Measurements from ENCODE around the gene CPXM1. TPM values are rescaled to one million over a fixed set of nuclear protein-coding genes. Genes with fewer than 3 reads are reported as not detected.

Gene CPXM1
- total and polyA plus RNA-seq, 2 experiments from 2014 or later: 98.5 to 129 TPM

- H3K9me3 ChIP-seq (ENCODE audit: low read depth): no peaks in the 10 kb centered on the region
- no peaks in the 10 kb centered on the region for H3K27me3 ChIP-seq
- peak overlapping the region; percentile 80 for H3K4me3 ChIP-seq
- TF ChIP-seq CTCF (IDR thresholded peaks at IDR 0.05; ENCODE audit: low read depth, low read length): no peak
- DNase-seq (ENCODE audit: low read depth in 1 of 2, low spot score in 1 of 2): peak; percentile 45 to 80
- H3K27ac ChIP-seq: peak overlapping the region; percentile 41
- peaks cover 5% of the 10 kb centered on the region for H3K4me1 ChIP-seq (ENCODE audit: low read depth)
- no peaks in the 10 kb centered on the region for H3K36me3 ChIP-seq
These were observed 40.6 kb upstream of the CPXM1 start for GRCh38 chr20:2840967-2841531.

GRCh38 chr20:2840138-2840966 lies 39.9 kb upstream of the CPXM1 start, which contains the start of the genes PCED1A and VPS16:
Gene PCED1A, minus strand, starts transcription at chr20:2840655. Its CDS starts 743 bp downstream, at chr20:2839912.
Gene VPS16, plus strand, starts transcription at chr20:2840745. Its CDS starts 30 bp downstream, at chr20:2840775.
- peak; percentile 89 to 92 for DNase-seq (ENCODE audit: low read depth in 1 of 2, low spot score in 1 of 2)
- Histone ChIP-seq H3K27me3 (no peaks in the 10 kb centered on the region), H3K4me1 (ENCODE audit: low read depth) (peaks cover 5% of the 10 kb centered on the region), H3K4me3 (peak within 1 kb of the TSS; percentile 80), H3K9me3 (ENCODE audit: low read depth) (no peaks in the 10 kb centered on the region), H3K27ac (peak within 1 kb of the TSS; percentile 41), H3K36me3 (peaks cover 2% of the 10 kb centered on the region)
- no peak for TF ChIP-seq CTCF (IDR thresholded peaks at IDR 0.05; ENCODE audit: low read depth, low read length)

DNA sequence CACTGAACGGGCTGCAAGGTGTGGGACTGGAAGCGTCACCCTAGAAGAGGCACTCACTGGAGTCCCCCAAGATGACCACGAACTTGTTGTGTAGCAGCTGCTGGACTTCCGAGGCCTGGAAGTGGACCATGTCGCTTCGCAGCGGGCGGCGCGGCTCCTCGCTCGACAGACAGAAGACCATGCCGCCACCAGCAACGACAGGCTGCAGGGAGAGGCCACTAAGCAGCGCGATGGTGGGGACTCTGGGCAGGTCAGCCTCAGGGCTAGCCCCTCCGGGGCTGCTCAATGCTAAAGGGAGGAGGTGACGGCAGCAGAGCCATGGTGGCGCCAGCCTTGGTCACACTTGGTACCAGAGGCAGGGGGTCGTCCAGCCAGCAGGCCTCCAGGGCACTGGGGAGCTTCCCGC lies 39.3 kb upstream of the CPXM1 start:
- no peak overlapping the region for H3K27ac ChIP-seq
- H3K27me3 ChIP-seq: no peaks in the 10 kb centered on the region
- TF ChIP-seq CTCF (IDR thresholded peaks at IDR 0.05; ENCODE audit: low read depth, low read length): no peak
- H3K9me3 ChIP-seq (ENCODE audit: low read depth): no peaks in the 10 kb centered on the region
- no peak for DNase-seq (ENCODE audit: low read depth in 1 of 2, low spot score in 1 of 2)
- peaks cover 5% of the 10 kb centered on the region for H3K4me1 ChIP-seq (ENCODE audit: low read depth)
- H3K36me3 ChIP-seq: peaks cover 2% of the 10 kb centered on the region
- H3K4me3 ChIP-seq: peak overlapping the region; percentile 80

- H3K9me3 ChIP-seq (ENCODE audit: low read depth): no peaks in the 10 kb centered on the region
- DNase-seq (ENCODE audit: low read depth in 1 of 2, low spot score in 1 of 2): no peak
- TF ChIP-seq CTCF (IDR thresholded peaks at IDR 0.05; ENCODE audit: low read depth, low read length): no peak
- no peak overlapping the region for H3K27ac ChIP-seq
- H3K36me3 ChIP-seq: peaks cover 2% of the 10 kb centered on the region
- no peaks in the 10 kb centered on the region for H3K27me3 ChIP-seq
- no peak overlapping the region for H3K4me3 ChIP-seq
- H3K4me1 ChIP-seq (ENCODE audit: low read depth): peaks cover 5% of the 10 kb centered on the region
These were observed 38.6 kb upstream of the CPXM1 start for GRCh38 chr20:2838847-2839671.

DNA sequence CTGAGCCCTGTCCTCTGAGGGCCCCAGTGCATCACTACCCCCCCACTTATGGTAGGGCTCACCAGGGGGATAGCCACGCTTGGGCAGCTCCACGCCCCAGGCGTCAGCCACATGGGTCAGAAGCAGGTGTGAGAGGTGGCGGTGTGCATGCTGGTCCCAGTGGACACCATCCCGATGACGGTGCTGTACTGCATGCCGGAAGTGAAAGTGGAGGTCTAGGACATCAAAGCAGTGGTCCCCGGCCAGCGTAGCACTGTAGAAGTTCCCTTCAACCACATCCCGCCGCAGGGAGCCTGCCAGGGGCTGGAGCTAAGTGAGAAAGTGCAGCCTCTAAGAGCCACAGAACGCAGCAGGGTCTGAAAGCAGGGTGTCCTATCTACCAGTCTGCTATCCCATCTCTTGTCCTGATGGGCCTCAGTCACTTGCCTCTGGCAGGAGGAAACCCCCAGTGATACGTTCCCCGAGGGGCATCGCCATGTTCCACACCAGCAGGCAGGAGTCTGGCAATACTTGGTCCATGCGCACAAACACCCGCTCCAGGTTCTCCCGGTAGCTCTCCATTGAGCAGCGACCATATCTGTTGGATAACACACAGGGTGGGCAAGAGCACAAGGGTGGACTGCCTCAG lies 37.9 kb upstream of the CPXM1 start:
- Histone ChIP-seq H3K4me1 (ENCODE audit: low read depth) (peaks cover 5% of the 10 kb centered on the region), H3K27ac (no peak overlapping the region), H3K36me3 (peaks cover 2% of the 10 kb centered on the region), H3K4me3 (no peak overlapping the region), H3K27me3 (no peaks in the 10 kb centered on the region), H3K9me3 (ENCODE audit: low read depth) (no peaks in the 10 kb centered on the region)
- TF ChIP-seq CTCF (IDR thresholded peaks at IDR 0.05; ENCODE audit: low read depth, low read length): no peak
- DNase-seq (ENCODE audit: low read depth in 1 of 2, low spot score in 1 of 2): no peak
